Parathyroid adenoma (tissue), 2 donors: Measurements from ENCODE around the gene MCU.

Source experiments
- H2AFZ ChIP-seq: fragments of 300-600 bp; sonication (generic); one replicate; pipeline ENCODE4 v1.7.0; 2017; ENCODE audit warnings: antibody characterized with exemption, mild to moderate bottlenecking
- H3K27ac ChIP-seq: fragments of 300-600 bp; sonication (generic); one replicate; pipeline ENCODE4 v1.7.0; 2017
- H3K27me3 ChIP-seq: fragments of 300-600 bp; sonication (generic); one replicate; pipeline ENCODE4 v1.7.0; 2017; ENCODE audit warnings: low read length; ENCODE audit not compliant: control insufficient read depth, insufficient read depth
- H3K36me3 ChIP-seq: fragments of 300-600 bp; sonication (generic); one replicate; pipeline ENCODE4 v1.7.0; 2017; ENCODE audit warnings: low read length; ENCODE audit not compliant: control insufficient read depth, insufficient read depth
- H3K4me1 ChIP-seq: fragments of 300-600 bp; sonication (generic); one replicate; pipeline ENCODE4 v1.7.0; 2017; ENCODE audit warnings: control low read depth
- H3K4me2 ChIP-seq: fragments of 300-600 bp; sonication (generic); one replicate; pipeline ENCODE4 v1.7.0; 2017; ENCODE audit warnings: low read length
- H3K4me3 ChIP-seq: fragments of 300-600 bp; sonication (generic); one replicate; pipeline ENCODE4 v1.7.0; 2017; ENCODE audit warnings: low read depth, low read length
- H3K79me2 ChIP-seq: fragments of 300-600 bp; sonication (generic); one replicate; pipeline ENCODE4 v1.7.0; 2017; ENCODE audit warnings: control low read depth
- H3K9ac ChIP-seq: fragments of 300-600 bp; sonication (generic); one replicate; pipeline ENCODE4 v1.7.0; 2017; ENCODE audit warnings: mild to moderate bottlenecking
- H3K9me3 ChIP-seq: fragments of 300-600 bp; sonication (generic); one replicate; pipeline ENCODE4 v1.7.0; 2017; ENCODE audit warnings: low read length; ENCODE audit not compliant: control insufficient read depth
- CTCF ChIP-seq: fragments of 300-600 bp; sonication (generic); IDR thresholded peaks from one replicate; pipeline ENCODE4 v1.7.0; 2017; ENCODE audit warnings: antibody characterized with exemption, mild to moderate bottlenecking
- donor health status: primary hyperparathyroidism.

The MCU gene

GRCh38 chr10:72742092-72742491 lies 50.1 kb downstream of the MCU start:
- TF ChIP-seq CTCF, result no peak
- Histone ChIP-seq H3K27ac (no peak overlapping the region), H3K79me2 (peaks cover 9% of the 10 kb centered on the region)

GRCh38 chr10:72742797-72743196 lies 50.9 kb downstream of the MCU start:
- no peaks in the 10 kb centered on the region for H3K4me1 ChIP-seq
- H2AFZ ChIP-seq, result no peak overlapping the region
- TF ChIP-seq CTCF, result no peak
- no peak overlapping the region for H3K27ac ChIP-seq
- peaks cover 9% of the 10 kb centered on the region for H3K79me2 ChIP-seq
- no peaks in the 10 kb centered on the region for H3K36me3 ChIP-seq
- H3K9ac ChIP-seq, result no peak overlapping the region
- H3K27me3 ChIP-seq, result no peaks in the 10 kb centered on the region
- no peak overlapping the region for H3K4me3 ChIP-seq
- H3K4me2 ChIP-seq, result no peak overlapping the region
- no peaks in the 10 kb centered on the region for H3K9me3 ChIP-seq

More at GRCh38 chr10:72742092-72742491, 50.1 kb downstream of the MCU start:
- no peak overlapping the region for H2AFZ ChIP-seq
- no peaks in the 10 kb centered on the region for H3K4me1 ChIP-seq
- H3K36me3 ChIP-seq, result no peaks in the 10 kb centered on the region
- H3K9ac ChIP-seq, result no peak overlapping the region
- H3K9me3 ChIP-seq, result no peaks in the 10 kb centered on the region
- H3K4me3 ChIP-seq, result no peak overlapping the region
- H3K27me3 ChIP-seq, result no peaks in the 10 kb centered on the region
- H3K4me2 ChIP-seq, result no peak overlapping the region

GRCh38 chr10:72744566-72744965 lies 52.6 kb downstream of the MCU start:
- H3K36me3 ChIP-seq, result no peaks in the 10 kb centered on the region
- H3K9me3 ChIP-seq, result no peaks in the 10 kb centered on the region
- no peak overlapping the region for H2AFZ ChIP-seq
- H3K4me3 ChIP-seq, result no peak overlapping the region
- TF ChIP-seq CTCF, result no peak
- no peaks in the 10 kb centered on the region for H3K4me1 ChIP-seq
- H3K27ac ChIP-seq, result no peak overlapping the region
- no peaks in the 10 kb centered on the region for H3K27me3 ChIP-seq
- H3K79me2 ChIP-seq, result peaks cover 8% of the 10 kb centered on the region
- no peak overlapping the region for H3K9ac ChIP-seq
- H3K4me2 ChIP-seq, result no peak overlapping the region

- H3K4me2 ChIP-seq, result no peak overlapping the region
- no peak overlapping the region for H3K27ac ChIP-seq
- no peaks in the 10 kb centered on the region for H3K27me3 ChIP-seq
- TF ChIP-seq CTCF, result no peak
- H3K36me3 ChIP-seq, result no peaks in the 10 kb centered on the region
- H3K9ac ChIP-seq, result no peak overlapping the region
- no peak overlapping the region for H3K4me3 ChIP-seq
- no peak overlapping the region for H2AFZ ChIP-seq
- H3K4me1 ChIP-seq, result no peaks in the 10 kb centered on the region
- peaks cover 2% of the 10 kb centered on the region for H3K79me2 ChIP-seq
- no peaks in the 10 kb centered on the region for H3K9me3 ChIP-seq
Measured at GRCh38 chr10:72746426-72747363, 54.8 kb downstream of the MCU start.

- no peak overlapping the region for H3K27ac ChIP-seq
Measured at GRCh38 chr10:72747521-72747920, 55.6 kb downstream of the MCU start.

More at GRCh38 chr10:72747521-72747920, 55.6 kb downstream of the MCU start:
- no peak for TF ChIP-seq CTCF
- H3K4me3 ChIP-seq, result no peak overlapping the region
- H2AFZ ChIP-seq, result no peak overlapping the region
- no peak overlapping the region for H3K4me2 ChIP-seq
- H3K9ac ChIP-seq, result no peak overlapping the region
- peaks cover 4% of the 10 kb centered on the region for H3K79me2 ChIP-seq
- no peaks in the 10 kb centered on the region for H3K4me1 ChIP-seq
- no peaks in the 10 kb centered on the region for H3K9me3 ChIP-seq
- no peaks in the 10 kb centered on the region for H3K36me3 ChIP-seq
- no peaks in the 10 kb centered on the region for H3K27me3 ChIP-seq
